ENCODE measurements around the gene RSBN1. TPM values are rescaled to one million over a fixed set of nuclear protein-coding genes. Genes with fewer than 3 reads are reported as not detected.
A peak's percentile ranks its signal among the peaks of the same experiment; 100 is the strongest.
"Not testable (repeated sequence)": the region's sequence is repeated elsewhere in the genome, so short reads cannot be mapped to it uniquely, and the experiment has no call there.

RSBN1 gene
- total and polyA plus RNA-seq, 9 donors, result 9.9 to 15.3 (median 11.6) TPM

- H3K36me3 ChIP-seq (ENCODE audit: control insufficient read depth, insufficient read depth, low read length), result peaks cover 11% of the 10 kb centered on the region
- no peak for DNase-seq
- no peaks in the 10 kb centered on the region for H3K4me1 ChIP-seq (ENCODE audit: control insufficient read depth, insufficient read depth, low read length)
- no peaks in the 10 kb centered on the region for H3K27me3 ChIP-seq (ENCODE audit: control insufficient read depth, insufficient read depth, low read length)
- H3K4me3 ChIP-seq (ENCODE audit: low read length), result no peak overlapping the region
- WGBS (ENCODE audit: insufficient coverage), result no CpG with 5 or more reads among the region's 2 CpGs
- no peaks in the 10 kb centered on the region for H3K9me3 ChIP-seq (replicated peaks; ENCODE audit: control insufficient read depth, low read depth, low read length)
- H3K27ac ChIP-seq (ENCODE audit: low read length), result no peak overlapping the region
These were observed 46.7 kb downstream of the RSBN1 start for GRCh38 chr1:113765306-113766230.

- no peaks in the 10 kb centered on the region for H3K27me3 ChIP-seq (ENCODE audit: control insufficient read depth, insufficient read depth, low read length)
- H3K9me3 ChIP-seq (replicated peaks; ENCODE audit: control insufficient read depth, low read depth, low read length), result no peaks in the 10 kb centered on the region
- no peak overlapping the region for H3K4me3 ChIP-seq (ENCODE audit: low read length)
- H3K4me1 ChIP-seq (ENCODE audit: control insufficient read depth, insufficient read depth, low read length), result peaks cover 8% of the 10 kb centered on the region
- 82% methylated on average over 1 of the region's 2 CpGs for WGBS (ENCODE audit: insufficient coverage)
- H3K27ac ChIP-seq (ENCODE audit: low read length), result no peak overlapping the region
- H3K36me3 ChIP-seq (ENCODE audit: control insufficient read depth, insufficient read depth, low read length), result peaks cover 11% of the 10 kb centered on the region
- no peak for DNase-seq
These were observed 48.6 kb downstream of the RSBN1 start for GRCh38 chr1:113763661-113764060.

GRCh38 chr1:113761937-113762336 is 50.3 kb downstream of the RSBN1 start:
- Histone ChIP-seq H3K27me3 (ENCODE audit: control insufficient read depth, insufficient read depth, low read length) (no peaks in the 10 kb centered on the region), H3K27ac (ENCODE audit: low read length) (no peak overlapping the region), H3K36me3 (ENCODE audit: control insufficient read depth, insufficient read depth, low read length) (peaks cover 5% of the 10 kb centered on the region), H3K4me1 (ENCODE audit: control insufficient read depth, insufficient read depth, low read length) (peaks cover 8% of the 10 kb centered on the region), H3K9me3 (replicated peaks; ENCODE audit: control insufficient read depth, low read depth, low read length) (no peaks in the 10 kb centered on the region), H3K4me3 (ENCODE audit: low read length) (no peak overlapping the region)
- DNase-seq, result no peak
- WGBS (ENCODE audit: insufficient coverage), result 83% methylated on average over 1 of the region's 3 CpGs

DNA sequence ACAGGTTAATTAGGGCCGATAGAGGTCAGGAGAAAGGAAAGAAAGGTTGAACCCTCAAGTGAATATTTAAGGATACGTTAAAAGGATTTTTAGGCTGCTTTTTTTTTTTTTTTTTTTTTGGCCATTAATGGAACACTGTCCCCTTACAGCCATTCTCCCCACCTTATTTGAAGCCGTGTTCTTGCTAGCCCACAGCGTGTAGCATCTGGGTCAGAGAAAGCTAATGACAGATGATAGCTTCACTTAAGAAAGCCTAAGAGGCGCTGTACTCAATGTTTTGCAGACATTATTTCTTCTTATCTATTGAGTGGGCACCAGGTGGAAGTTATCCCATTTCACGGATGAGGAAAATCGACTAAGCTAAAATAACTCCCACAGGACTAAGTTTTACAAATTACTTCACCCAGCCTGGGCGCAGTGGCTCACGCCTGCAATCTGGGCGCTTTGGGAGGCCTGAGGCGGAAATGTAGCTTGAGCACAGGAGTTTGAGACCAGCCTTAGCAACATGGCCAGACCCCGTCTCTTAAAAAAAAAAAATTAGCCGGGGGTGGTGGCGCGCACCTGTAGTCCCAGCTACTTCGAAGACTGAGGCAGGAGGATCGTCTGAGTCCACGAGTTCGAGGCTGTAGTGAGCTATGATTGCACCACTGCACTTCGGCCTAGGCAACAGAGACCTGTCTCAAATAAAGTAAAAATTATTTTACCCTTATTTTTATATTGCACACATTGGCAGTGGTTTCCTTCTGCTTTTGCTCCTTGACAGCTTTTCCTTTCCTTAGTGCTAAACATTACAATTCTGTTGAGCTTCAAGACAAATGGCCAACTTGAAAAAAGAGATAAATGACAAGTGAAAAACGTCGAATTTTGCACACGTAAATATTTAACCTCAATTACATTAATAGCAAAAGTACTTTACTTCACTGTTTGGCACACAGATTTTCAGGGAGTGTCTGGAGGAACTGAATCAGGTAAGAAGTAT is 51.9 kb downstream of the RSBN1 start:
- Histone ChIP-seq H3K4me1 (ENCODE audit: control insufficient read depth, insufficient read depth, low read length) (peaks cover 8% of the 10 kb centered on the region), H3K27me3 (ENCODE audit: control insufficient read depth, insufficient read depth, low read length) (no peaks in the 10 kb centered on the region), H3K27ac (ENCODE audit: low read length) (peak overlapping the region; percentile 99), H3K4me3 (ENCODE audit: low read length) (peak overlapping the region; percentile 65), H3K36me3 (ENCODE audit: control insufficient read depth, insufficient read depth, low read length) (no peaks in the 10 kb centered on the region), H3K9me3 (replicated peaks; ENCODE audit: control insufficient read depth, low read depth, low read length) (no peaks in the 10 kb centered on the region)
- WGBS (ENCODE audit: insufficient coverage), result 95% methylated on average over 12 of the region's 23 CpGs
- peak; percentile 9 for DNase-seq

DNA sequence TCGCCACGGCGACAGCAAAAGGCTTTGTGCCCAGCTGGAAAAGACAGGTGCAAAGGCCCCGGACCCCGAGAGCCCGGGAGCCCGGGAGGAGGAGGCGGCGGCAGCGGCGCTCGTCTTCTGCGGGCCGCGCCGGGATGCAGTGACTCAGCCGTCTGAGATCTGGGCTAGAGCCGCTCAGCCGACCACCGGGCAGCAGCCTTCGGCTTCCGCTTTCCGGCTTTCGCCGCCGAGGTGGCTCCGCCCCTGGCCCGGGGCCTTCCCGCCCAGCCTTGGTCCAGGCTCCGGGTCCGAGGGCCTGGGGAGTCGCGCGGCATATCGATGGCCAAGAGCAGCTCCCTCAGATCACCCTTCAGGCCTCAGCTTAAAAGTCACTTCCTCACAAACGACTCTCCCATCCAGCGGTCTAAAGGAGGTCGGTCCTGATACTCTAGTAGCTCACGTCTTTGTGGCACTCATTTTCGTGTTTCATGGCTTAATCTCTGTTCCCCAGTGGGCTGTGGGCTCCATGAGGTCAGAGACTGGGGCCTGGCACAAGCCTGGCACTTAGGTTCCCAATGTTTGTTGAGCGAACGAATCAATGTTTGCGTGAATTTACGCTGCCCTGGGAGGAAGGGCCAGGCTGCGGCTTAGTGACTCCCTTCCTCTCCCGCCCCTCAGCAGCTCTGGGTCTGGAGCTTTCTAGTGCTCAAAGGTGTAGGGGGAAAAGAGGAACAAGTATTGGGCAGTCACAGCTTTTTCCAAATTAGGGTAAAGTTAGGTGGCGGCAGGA is 52.8 kb downstream of the RSBN1 start, which contains the start of gene PHTF1:
Gene PHTF1, minus strand, starts transcription at position 154 of the 769 bp plus-strand sequence. CDS start 783 bp downstream, outside the sequence.
- Histone ChIP-seq H3K4me1 (ENCODE audit: control insufficient read depth, insufficient read depth, low read length) (peaks cover 8% of the 10 kb centered on the region), H3K9me3 (replicated peaks; ENCODE audit: control insufficient read depth, low read depth, low read length) (no peaks in the 10 kb centered on the region), H3K4me3 (ENCODE audit: low read length) (peak within 1 kb of the TSS; percentile 65), H3K27ac (ENCODE audit: low read length) (peak within 1 kb of the TSS; percentile 99), H3K27me3 (ENCODE audit: control insufficient read depth, insufficient read depth, low read length) (no peaks in the 10 kb centered on the region), H3K36me3 (ENCODE audit: control insufficient read depth, insufficient read depth, low read length) (no peaks in the 10 kb centered on the region)
- peak; percentile 83 for DNase-seq
- WGBS (ENCODE audit: insufficient coverage), result under 1% methylated on average over 42 of the region's 47 CpGs

DNA sequence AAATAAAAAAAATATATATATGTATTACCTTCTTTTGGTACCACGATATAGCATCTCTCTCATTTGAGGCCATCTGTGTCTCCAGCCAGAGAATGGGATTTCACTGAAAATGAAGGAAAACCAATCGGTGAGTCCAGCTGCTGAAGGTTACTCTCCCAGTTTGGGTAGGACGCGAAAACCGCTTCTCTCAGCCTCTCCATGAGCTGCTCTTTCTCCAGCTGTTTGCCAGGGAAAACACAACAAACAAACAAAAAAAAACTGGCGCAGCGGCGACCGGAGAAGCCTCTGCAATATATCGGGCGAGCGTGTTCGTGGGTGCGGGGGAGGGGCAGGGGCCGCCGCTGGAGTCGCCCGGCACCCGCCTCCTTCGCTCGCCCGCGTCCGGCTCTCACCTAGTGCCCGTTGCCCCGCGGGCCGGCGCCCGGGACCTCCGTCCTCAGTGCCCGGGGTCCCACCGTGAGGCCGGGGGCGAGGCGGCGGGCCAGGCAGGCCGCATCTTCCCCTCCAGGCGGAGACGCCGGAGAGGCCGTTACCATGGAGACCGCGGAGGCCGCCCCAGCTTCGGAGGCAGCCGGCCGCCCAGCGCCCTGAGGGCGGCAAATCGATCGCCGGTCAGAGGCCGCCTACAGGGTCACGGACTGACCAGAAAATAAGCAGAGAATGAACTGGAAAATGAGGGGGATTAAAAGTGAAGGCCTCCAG is 53.5 kb downstream of the RSBN1 start:
- DNase-seq, result peak; percentile 76
- H3K4me1 ChIP-seq (ENCODE audit: control insufficient read depth, insufficient read depth, low read length), result peaks cover 8% of the 10 kb centered on the region
- no peaks in the 10 kb centered on the region for H3K27me3 ChIP-seq (ENCODE audit: control insufficient read depth, insufficient read depth, low read length)
- H3K9me3 ChIP-seq (replicated peaks; ENCODE audit: control insufficient read depth, low read depth, low read length), result no peaks in the 10 kb centered on the region
- peak overlapping the region; percentile 65 for H3K4me3 ChIP-seq (ENCODE audit: low read length)
- WGBS (ENCODE audit: insufficient coverage), result under 1% methylated on average over 54 of the region's 55 CpGs
- peaks cover 3% of the 10 kb centered on the region for H3K36me3 ChIP-seq (ENCODE audit: control insufficient read depth, insufficient read depth, low read length)
- H3K27ac ChIP-seq (ENCODE audit: low read length), result peak overlapping the region; percentile 99

DNA sequence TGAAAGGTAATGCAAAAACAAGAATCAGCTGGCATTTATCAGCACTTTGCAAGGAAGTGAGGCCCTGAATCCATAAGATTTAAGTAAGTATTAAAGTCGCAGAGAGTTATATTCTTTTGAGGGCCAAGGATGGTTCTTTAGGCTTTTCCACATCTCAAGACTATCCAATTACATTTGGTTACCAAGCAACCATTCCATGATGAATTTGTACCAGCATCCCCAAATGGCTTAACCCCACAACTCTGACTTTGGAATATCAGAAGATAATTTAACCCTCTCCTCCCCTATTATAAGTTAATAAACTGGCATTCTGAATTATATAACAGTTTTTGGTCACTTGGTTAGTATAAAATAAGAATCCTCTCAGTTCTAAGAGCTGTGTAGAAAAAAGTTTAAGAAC is 55.8 kb downstream of the RSBN1 start:
- peaks cover 6% of the 10 kb centered on the region for H3K36me3 ChIP-seq (ENCODE audit: control insufficient read depth, insufficient read depth, low read length)
- no peak overlapping the region for H3K27ac ChIP-seq (ENCODE audit: low read length)
- peaks cover 8% of the 10 kb centered on the region for H3K4me1 ChIP-seq (ENCODE audit: control insufficient read depth, insufficient read depth, low read length)
- H3K27me3 ChIP-seq (ENCODE audit: control insufficient read depth, insufficient read depth, low read length), result no peaks in the 10 kb centered on the region
- no peak overlapping the region for H3K4me3 ChIP-seq (ENCODE audit: low read length)
- no peaks in the 10 kb centered on the region for H3K9me3 ChIP-seq (replicated peaks; ENCODE audit: control insufficient read depth, low read depth, low read length)
- DNase-seq, result no peak
- no CpG with 5 or more reads among the region's 1 CpG for WGBS (ENCODE audit: insufficient coverage)

DNA sequence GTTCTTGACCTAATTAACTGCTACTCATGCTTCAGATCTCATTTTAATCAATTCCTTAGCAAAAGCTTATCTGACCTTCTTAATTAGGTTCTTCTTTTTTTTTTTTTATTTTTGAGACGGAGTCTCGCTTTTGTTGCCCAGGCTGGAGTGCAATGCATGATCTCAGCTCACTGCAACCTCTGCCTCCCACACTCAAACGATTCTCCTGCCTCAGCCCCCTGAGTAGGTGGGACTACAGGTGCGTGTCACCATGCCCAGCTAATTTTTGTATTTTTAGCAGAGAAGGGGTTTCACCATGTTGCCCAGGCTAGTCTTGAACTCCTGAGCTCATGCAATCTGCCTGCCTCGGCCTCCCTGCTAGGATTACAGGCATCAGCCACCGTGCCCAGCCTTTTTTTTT is 58.9 kb downstream of the RSBN1 start:
- not testable (repeated sequence) for H3K36me3 ChIP-seq (ENCODE audit: control insufficient read depth, insufficient read depth, low read length); H3K27ac ChIP-seq (ENCODE audit: low read length); H3K4me3 ChIP-seq (ENCODE audit: low read length); H3K9me3 ChIP-seq (replicated peaks; ENCODE audit: control insufficient read depth, low read depth, low read length); H3K27me3 ChIP-seq (ENCODE audit: control insufficient read depth, insufficient read depth, low read length); DNase-seq; H3K4me1 ChIP-seq (ENCODE audit: control insufficient read depth, insufficient read depth, low read length)
- WGBS (ENCODE audit: insufficient coverage), result 95% methylated on average over 2 of the region's 6 CpGs

DNA sequence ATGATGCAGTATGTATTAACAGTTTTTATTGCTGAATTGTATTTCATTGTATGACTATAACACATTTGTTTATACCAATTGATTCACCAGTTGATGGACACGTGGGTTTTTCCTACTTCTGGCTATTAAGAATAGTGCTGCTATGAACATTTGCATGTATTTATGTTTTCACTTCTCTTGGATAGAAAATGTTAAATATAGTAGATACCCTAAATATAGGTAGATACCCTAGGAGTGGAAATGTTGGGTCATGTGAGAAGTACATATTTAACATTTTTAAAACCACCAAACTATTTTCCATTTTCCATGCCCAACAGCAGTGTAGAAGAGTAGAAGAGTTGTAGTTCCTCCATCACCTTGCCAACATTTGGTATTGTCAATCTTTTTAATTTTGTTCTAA is 60.8 kb downstream of the RSBN1 start:
- no peak for DNase-seq
- WGBS (ENCODE audit: insufficient coverage), result no CpG with 5 or more reads among the region's 1 CpG
- H3K27ac ChIP-seq (ENCODE audit: low read length), result no peak overlapping the region
- no peaks in the 10 kb centered on the region for H3K9me3 ChIP-seq (replicated peaks; ENCODE audit: control insufficient read depth, low read depth, low read length)
- H3K27me3 ChIP-seq (ENCODE audit: control insufficient read depth, insufficient read depth, low read length), result no peaks in the 10 kb centered on the region
- peaks cover 10% of the 10 kb centered on the region for H3K36me3 ChIP-seq (ENCODE audit: control insufficient read depth, insufficient read depth, low read length)
- H3K4me1 ChIP-seq (ENCODE audit: control insufficient read depth, insufficient read depth, low read length), result no peaks in the 10 kb centered on the region
- no peak overlapping the region for H3K4me3 ChIP-seq (ENCODE audit: low read length)

Data from muscle of leg (tissue), 11 donors.